Kidney (tissue), 14 donors: Measurements from ENCODE around the gene ACSBG1. TPM values are rescaled to one million over a fixed set of nuclear protein-coding genes. Genes with fewer than 3 reads are reported as not detected.

Experiments used
- DNase-seq, 5 donors: peaks; one replicate each; pipeline ENCODE4 v3.0.0-alpha.2; 2013 to 2020
- FAIRE-seq: peaks from 2 replicates; lab custom pipeline; 2012; peaks lifted over from hg19 to GRCh38; lab: Jason Lieb, UNC
- H3K27ac ChIP-seq, 2 donors: one replicate each; pipeline ENCODE4 v1.7.0; 2013; ENCODE audit warnings: low read depth in 2 of 2, low read length in 2 of 2, inconsistent platforms in 1 of 2
- H3K27me3 ChIP-seq: one replicate; pipeline ENCODE4 v1.7.1; 2013; ENCODE audit warnings: low read length, inconsistent platforms; ENCODE audit not compliant: control insufficient read depth, insufficient read depth
- H3K36me3 ChIP-seq, 3 donors: one replicate each; pipeline versions ENCODE4 v1.7.0 to v1.7.1; 2013; ENCODE audit warnings: low read length in 3 of 3, control low read depth in 1 of 3, inconsistent platforms in 1 of 3; ENCODE audit not compliant: insufficient read depth in 3 of 3, control insufficient read depth in 2 of 3
- H3K4me1 ChIP-seq, 3 donors: one replicate each; pipeline versions ENCODE4 v1.7.0 to v1.7.1; 2013; ENCODE audit warnings: low read length in 3 of 3, inconsistent platforms in 1 of 3, low read depth in 1 of 3; ENCODE audit not compliant: control insufficient read depth in 2 of 3, insufficient read depth in 2 of 3
- H3K4me3 ChIP-seq, 3 donors: one replicate each; pipeline versions ENCODE4 v1.7.0 to v1.8.1; 2013; ENCODE audit warnings: low read length in 3 of 3, control low read depth in 1 of 3, inconsistent platforms in 1 of 3
- H3K9ac ChIP-seq, 3 donors: one replicate each; pipeline versions ENCODE4 v1.7.0 to v1.7.1; 2013; ENCODE audit warnings: low read length in 3 of 3, control low read depth in 1 of 3, inconsistent platforms in 1 of 3
- H3K9me3 ChIP-seq, 3 donors: one replicate each; pipeline versions ENCODE4 v1.7.0 to v1.7.1; 2013; ENCODE audit warnings: low read length in 3 of 3, control low read depth in 1 of 3, inconsistent platforms in 1 of 3; ENCODE audit not compliant: control insufficient read depth in 2 of 3, insufficient read depth in 1 of 3
- CTCF ChIP-seq: IDR thresholded peaks from 3 replicates; pipeline ENCODE4 v1.5.1; 2012; ENCODE audit warnings: mild to moderate bottlenecking, moderate library complexity, borderline replicate concordance; ENCODE audit not compliant: insufficient read depth; ENCODE audit errors: extremely low read depth
- intact Hi-C: fragments of 100-400 bp; cut with DNase I; formaldehyde crosslinking; loops from one replicate; pipeline ENCODE4 v1.11.1; 2022
- polyA plus RNA-seq: library from polyadenylated mRNA; stranded (reverse); fragments of 350-450 nt; fragmentation: Illumina TruSeq; extraction: RNeasy Lipid Tissue Mini Kit (QIAGEN cat#74804); gene quantifications from one replicate; pipeline ENCODE4 v1.2.3, GENCODE V29; 2014; ENCODE audit warnings: low read depth, low replicate concordance; ENCODE audit not compliant: insufficient read depth
- total RNA-seq: library from RNA; stranded (reverse); fragmentation: NEBNext Ultra II Directional; extraction: Animal tissue kit (Norgen Biotek cat#: 25700); gene quantifications from one replicate; pipeline ENCODE4 v1.2.1, GENCODE V29; 2021
- donor health status: control.
- donor health status: control.
- donor health status: control.
- donor health status: control.
- donor health status: control.
- donor health status: DM: yes; HTN: yes; CAD: no.
- donor health status: Normal renal cell carcinoma (clear cell type).

ACSBG1 gene
- total and polyA plus RNA-seq, 2 donors from 2014 or later: 0.13 to 0.86 TPM

DNA sequence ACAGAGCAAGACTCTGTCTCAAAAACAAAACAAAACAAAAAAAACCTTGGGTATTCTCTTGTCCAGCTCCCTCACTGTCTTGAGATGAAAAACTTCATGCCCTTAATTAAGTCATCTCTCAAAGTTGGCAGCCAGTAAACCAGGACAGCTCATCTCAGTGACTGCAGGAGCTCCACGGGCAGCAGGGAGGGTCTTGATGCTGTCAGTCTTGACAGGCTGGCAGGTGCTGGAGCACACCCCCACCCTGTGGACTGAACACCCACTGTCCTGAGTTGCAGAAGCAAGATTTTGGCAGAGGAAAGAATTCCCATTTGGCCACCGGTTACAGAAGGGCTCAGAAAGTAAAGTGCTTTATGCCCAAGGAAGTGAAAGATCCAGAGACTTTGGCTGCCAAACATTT lies 38.0 kb upstream of the ACSBG1 start:
- DNase-seq: no peak
- peaks cover 0 to 15% (median 4%) of the 10 kb centered on the region in 3 donors for H3K36me3 ChIP-seq
- no peak overlapping the region for H3K9ac ChIP-seq
- no peaks in the 10 kb centered on the region for H3K4me1 ChIP-seq
- H3K27ac ChIP-seq: no peak overlapping the region
- no peak for FAIRE-seq
- intact Hi-C loops: no loop called here
- H3K27me3 ChIP-seq: no peaks in the 10 kb centered on the region
- no peak overlapping the region for H3K4me3 ChIP-seq
- H3K9me3 ChIP-seq: no peaks in the 10 kb centered on the region
- no peak for TF ChIP-seq CTCF

GRCh38 chr15:78266806-78267205 lies 32.4 kb upstream of the ACSBG1 start:
- H3K27ac ChIP-seq: no peak overlapping the region
- no peaks in the 10 kb centered on the region for H3K9me3 ChIP-seq
- H3K4me1 ChIP-seq: peaks cover 0 to 10% (median 7%) of the 10 kb centered on the region in 3 donors
- intact Hi-C loops: no loop called here
- no peaks in the 10 kb centered on the region for H3K36me3 ChIP-seq
- H3K9ac ChIP-seq: peak overlapping the region in 1 of 3 donors; percentile 84
- FAIRE-seq (no peak), DNase-seq (no peak)
- TF ChIP-seq CTCF: no peak
- no peak overlapping the region for H3K4me3 ChIP-seq
- no peaks in the 10 kb centered on the region for H3K27me3 ChIP-seq

DNA sequence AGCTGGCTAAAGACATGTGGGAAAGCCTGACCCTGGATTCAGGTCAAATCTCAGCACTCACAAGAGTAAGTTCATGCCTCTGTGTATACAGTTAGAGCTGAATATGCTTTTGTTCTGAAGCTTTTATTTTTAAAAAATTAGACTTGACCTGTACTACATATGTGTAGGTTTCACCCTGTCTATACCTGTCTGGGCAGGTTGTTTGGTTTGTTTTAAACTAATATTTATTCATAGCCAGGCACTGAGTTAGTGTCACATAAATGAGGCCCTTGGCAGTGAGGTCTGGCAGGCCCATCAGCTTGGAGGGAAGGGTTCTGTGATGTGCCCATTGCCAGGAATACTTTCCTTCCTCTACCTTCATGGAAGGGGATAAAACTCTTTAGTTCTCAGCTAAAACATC lies 31.9 kb upstream of the ACSBG1 start:
- Histone ChIP-seq H3K27ac (no peak overlapping the region), H3K4me3 (peak overlapping the region in 1 of 3 donors; percentile 72), H3K4me1 (peaks cover 0 to 10% (median 7%) of the 10 kb centered on the region in 3 donors), H3K36me3 (no peaks in the 10 kb centered on the region), H3K27me3 (no peaks in the 10 kb centered on the region), H3K9me3 (no peaks in the 10 kb centered on the region), H3K9ac (peak overlapping the region in 1 of 3 donors; percentile 84)
- no peak for TF ChIP-seq CTCF
- intact Hi-C loops: no loop called here
- FAIRE-seq (no peak), DNase-seq (no peak)

DNA sequence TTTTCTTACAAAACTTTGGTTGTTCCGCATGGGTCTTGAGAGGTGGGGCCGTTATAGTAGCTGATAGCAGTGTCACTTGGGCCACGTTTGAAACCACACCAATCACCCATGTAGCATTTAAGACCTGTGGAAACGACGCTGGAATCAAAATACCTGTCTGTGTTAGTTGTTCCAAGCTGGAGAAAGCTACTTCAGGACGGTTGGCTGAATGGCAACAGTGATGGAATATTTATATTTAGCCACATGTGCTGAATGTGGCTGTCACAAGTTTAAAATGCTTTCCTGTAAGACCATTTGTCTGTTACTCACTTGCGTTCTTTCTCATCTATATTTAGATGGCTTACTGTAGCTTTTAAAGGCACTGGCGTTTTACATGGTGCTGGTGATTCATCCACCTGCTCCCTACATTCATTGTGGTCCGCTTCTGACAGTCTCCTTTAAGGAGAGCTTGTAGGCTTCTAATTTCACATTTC lies 31.4 kb upstream of the ACSBG1 start:
- Histone ChIP-seq H3K27ac (peak overlapping the region in 1 of 2 donors; percentile 26), H3K9me3 (no peaks in the 10 kb centered on the region), H3K9ac (peak overlapping the region in 1 of 3 donors; percentile 84), H3K27me3 (no peaks in the 10 kb centered on the region), H3K4me1 (peaks cover 0 to 10% (median 7%) of the 10 kb centered on the region in 3 donors), H3K4me3 (peak overlapping the region in 2 of 3 donors; percentile 9 to 72), H3K36me3 (no peaks in the 10 kb centered on the region)
- intact Hi-C loops: no loop called here
- FAIRE-seq: no peak
- TF ChIP-seq CTCF: no peak
- DNase-seq: no peak
